ENCODE measurements around the gene PPP2R2C. TPM values are rescaled to one million over a fixed set of nuclear protein-coding genes. Genes with fewer than 3 reads are reported as not detected.

Gene PPP2R2C
- polyA plus RNA-seq, 1 of the 3 experiments (the other 2 are of a cell fraction), result 0.21 TPM

DNA sequence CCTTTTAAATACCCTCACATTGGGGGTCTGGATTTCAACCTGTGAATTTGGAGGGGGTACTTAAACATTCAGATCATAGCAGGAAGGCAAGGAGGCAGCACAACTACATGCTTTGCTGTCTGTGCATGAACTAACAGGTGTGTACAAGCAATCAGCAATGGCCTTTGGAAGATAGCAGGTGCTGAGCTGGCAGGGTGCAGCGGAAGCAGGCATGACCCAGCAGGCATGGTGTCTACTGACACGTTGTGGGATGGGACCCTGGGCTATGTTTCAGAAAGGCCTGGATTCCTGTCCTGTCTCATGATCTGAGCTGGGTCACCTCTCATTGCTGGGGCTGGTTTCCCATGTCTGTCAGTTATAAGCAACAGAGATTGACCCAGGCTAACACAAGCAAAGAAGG, 13.9 kb downstream of the PPP2R2C start:
- Histone ChIP-seq H3K9me3 (no peaks in the 10 kb centered on the region), H3F3A (replicated peaks; ENCODE audit: insufficient read depth) (no peaks in the 10 kb centered on the region), H3K27ac (ENCODE audit: low read depth in 2 of 2, low read length in 1 of 2) (no peak overlapping the region), H3K4me1 (ENCODE audit: control insufficient read depth in 1 of 2, insufficient read depth in 2 of 2, low read depth in 1 of 2, low read length in 1 of 2) (no peaks in the 10 kb centered on the region; a peak in 1 of 4 replicates), H3K79me2 (ENCODE audit: insufficient read depth) (no peaks in the 10 kb centered on the region), H3K4me3 (ENCODE audit: low read depth in 2 of 2, low read length in 1 of 2) (no peak overlapping the region), H3K36me3 (replicated peaks in 1 of 2; ENCODE audit: control insufficient read depth in 1 of 2, insufficient read depth in 2 of 2, low read length in 1 of 2) (no peaks in the 10 kb centered on the region), H4K20me1 (ENCODE audit: insufficient read depth) (no peaks in the 10 kb centered on the region), H3K4me2 (no peak overlapping the region), H2AFZ (ENCODE audit: low read depth) (no peak overlapping the region), H3K9ac (no peak overlapping the region), H3K27me3 (ENCODE audit: insufficient read depth) (no peaks in the 10 kb centered on the region), H3K9me2 (no peaks in the 10 kb centered on the region)
- WGBS (ENCODE audit: low lambda C conversion rate), result 48% methylated on average over 2 of the region's 2 CpGs
- POLR2A ChIA-PET, result no interaction called here
- DNase-seq, result no peak
- TF ChIP-seq MXI1 (IDR thresholded peaks at IDR 0.05; ENCODE audit: low read depth, low read length), result no peak
- no peak for TF ChIP-seq FOSL2 (IDR thresholded peaks at IDR 0.05; ENCODE audit: borderline replicate concordance, low read depth)
- TF ChIP-seq, protein P1, sequence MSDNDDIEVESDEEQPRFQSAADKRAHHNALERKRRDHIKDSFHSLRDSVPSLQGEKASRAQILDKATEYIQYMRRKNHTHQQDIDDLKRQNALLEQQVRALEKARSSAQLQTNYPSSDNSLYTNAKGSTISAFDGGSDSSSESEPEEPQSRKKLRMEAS (IDR thresholded peaks at IDR 0.05; ENCODE audit: low read depth), result no peak
- TF ChIP-seq RCOR1 (IDR thresholded peaks at IDR 0.05; ENCODE audit: low read length), result no peak
- TF ChIP-seq, protein P2, sequence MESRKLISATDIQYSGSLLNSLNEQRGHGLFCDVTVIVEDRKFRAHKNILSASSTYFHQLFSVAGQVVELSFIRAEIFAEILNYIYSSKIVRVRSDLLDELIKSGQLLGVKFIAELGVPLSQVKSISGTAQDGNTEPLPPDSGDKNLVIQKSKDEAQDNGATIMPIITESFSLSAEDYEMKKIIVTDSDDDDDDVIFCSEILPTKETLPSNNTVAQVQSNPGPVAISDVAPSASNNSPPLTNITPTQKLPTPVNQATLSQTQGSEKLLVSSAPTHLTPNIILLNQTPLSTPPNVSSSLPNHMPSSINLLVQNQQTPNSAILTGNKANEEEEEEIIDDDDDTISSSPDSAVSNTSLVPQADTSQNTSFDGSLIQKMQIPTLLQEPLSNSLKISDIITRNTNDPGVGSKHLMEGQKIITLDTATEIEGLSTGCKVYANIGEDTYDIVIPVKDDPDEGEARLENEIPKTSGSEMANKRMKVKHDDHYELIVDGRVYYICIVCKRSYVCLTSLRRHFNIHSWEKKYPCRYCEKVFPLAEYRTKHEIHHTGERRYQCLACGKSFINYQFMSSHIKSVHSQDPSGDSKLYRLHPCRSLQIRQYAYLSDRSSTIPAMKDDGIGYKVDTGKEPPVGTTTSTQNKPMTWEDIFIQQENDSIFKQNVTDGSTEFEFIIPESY (IDR thresholded peaks at IDR 0.05; ENCODE audit: borderline replicate concordance, low read depth), result no peak
- TF ChIP-seq TEAD4 (IDR thresholded peaks at IDR 0.05; ENCODE audit: borderline replicate concordance, insufficient read depth), result no peak
- no peak for TF ChIP-seq SIN3A (IDR thresholded peaks at IDR 0.05; ENCODE audit: borderline replicate concordance, low read depth, low read length)
- TF ChIP-seq ELF1 (IDR thresholded peaks at IDR 0.05), result no peak
- no peak for TF ChIP-seq YY1 (IDR thresholded peaks at IDR 0.05; ENCODE audit: low read depth)
- TF ChIP-seq, protein P3, sequence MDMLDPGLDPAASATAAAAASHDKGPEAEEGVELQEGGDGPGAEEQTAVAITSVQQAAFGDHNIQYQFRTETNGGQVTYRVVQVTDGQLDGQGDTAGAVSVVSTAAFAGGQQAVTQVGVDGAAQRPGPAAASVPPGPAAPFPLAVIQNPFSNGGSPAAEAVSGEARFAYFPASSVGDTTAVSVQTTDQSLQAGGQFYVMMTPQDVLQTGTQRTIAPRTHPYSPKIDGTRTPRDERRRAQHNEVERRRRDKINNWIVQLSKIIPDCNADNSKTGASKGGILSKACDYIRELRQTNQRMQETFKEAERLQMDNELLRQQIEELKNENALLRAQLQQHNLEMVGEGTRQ (IDR thresholded peaks at IDR 0.05; ENCODE audit: borderline replicate concordance, low read depth, low read length), result no peak
- TF ChIP-seq NFIC (IDR thresholded peaks at IDR 0.05; ENCODE audit: borderline replicate concordance), result no peak
- no peak for TF ChIP-seq RXRA (IDR thresholded peaks at IDR 0.05; ENCODE audit: borderline replicate concordance, low read depth)
- no peak for TF ChIP-seq EZH2phosphoT487 (IDR thresholded peaks at IDR 0.05; ENCODE audit: borderline replicate concordance, low read depth)
- no peak for TF ChIP-seq TCF12 (IDR thresholded peaks at IDR 0.05)
- no peak for TF ChIP-seq JUND (IDR thresholded peaks at IDR 0.05)
- TF ChIP-seq, protein P4, sequence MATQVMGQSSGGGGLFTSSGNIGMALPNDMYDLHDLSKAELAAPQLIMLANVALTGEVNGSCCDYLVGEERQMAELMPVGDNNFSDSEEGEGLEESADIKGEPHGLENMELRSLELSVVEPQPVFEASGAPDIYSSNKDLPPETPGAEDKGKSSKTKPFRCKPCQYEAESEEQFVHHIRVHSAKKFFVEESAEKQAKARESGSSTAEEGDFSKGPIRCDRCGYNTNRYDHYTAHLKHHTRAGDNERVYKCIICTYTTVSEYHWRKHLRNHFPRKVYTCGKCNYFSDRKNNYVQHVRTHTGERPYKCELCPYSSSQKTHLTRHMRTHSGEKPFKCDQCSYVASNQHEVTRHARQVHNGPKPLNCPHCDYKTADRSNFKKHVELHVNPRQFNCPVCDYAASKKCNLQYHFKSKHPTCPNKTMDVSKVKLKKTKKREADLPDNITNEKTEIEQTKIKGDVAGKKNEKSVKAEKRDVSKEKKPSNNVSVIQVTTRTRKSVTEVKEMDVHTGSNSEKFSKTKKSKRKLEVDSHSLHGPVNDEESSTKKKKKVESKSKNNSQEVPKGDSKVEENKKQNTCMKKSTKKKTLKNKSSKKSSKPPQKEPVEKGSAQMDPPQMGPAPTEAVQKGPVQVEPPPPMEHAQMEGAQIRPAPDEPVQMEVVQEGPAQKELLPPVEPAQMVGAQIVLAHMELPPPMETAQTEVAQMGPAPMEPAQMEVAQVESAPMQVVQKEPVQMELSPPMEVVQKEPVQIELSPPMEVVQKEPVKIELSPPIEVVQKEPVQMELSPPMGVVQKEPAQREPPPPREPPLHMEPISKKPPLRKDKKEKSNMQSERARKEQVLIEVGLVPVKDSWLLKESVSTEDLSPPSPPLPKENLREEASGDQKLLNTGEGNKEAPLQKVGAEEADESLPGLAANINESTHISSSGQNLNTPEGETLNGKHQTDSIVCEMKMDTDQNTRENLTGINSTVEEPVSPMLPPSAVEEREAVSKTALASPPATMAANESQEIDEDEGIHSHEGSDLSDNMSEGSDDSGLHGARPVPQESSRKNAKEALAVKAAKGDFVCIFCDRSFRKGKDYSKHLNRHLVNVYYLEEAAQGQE (IDR thresholded peaks at IDR 0.05; ENCODE audit: low read depth, low read length), result no peak
- no peak for TF ChIP-seq MEF2A (IDR thresholded peaks at IDR 0.05; ENCODE audit: borderline replicate concordance, low read depth)
- CTCF ChIA-PET, result interaction anchor here (1.0 kb wide), 1 partner anchor 88 kb away, joined by 3 read pairs; no protein-coding TSS in a partner anchor

Measured in SK-N-SH (cell line).